ENCODE data around the gene SLAMF9. TPM values are rescaled to one million over a fixed set of nuclear protein-coding genes. Genes with fewer than 3 reads are reported as not detected.
A peak's percentile ranks its signal among the peaks of the same experiment; 100 is the strongest.

Gene SLAMF9
- total RNA-seq, 2 donors from 2014 or later: not detected

DNA sequence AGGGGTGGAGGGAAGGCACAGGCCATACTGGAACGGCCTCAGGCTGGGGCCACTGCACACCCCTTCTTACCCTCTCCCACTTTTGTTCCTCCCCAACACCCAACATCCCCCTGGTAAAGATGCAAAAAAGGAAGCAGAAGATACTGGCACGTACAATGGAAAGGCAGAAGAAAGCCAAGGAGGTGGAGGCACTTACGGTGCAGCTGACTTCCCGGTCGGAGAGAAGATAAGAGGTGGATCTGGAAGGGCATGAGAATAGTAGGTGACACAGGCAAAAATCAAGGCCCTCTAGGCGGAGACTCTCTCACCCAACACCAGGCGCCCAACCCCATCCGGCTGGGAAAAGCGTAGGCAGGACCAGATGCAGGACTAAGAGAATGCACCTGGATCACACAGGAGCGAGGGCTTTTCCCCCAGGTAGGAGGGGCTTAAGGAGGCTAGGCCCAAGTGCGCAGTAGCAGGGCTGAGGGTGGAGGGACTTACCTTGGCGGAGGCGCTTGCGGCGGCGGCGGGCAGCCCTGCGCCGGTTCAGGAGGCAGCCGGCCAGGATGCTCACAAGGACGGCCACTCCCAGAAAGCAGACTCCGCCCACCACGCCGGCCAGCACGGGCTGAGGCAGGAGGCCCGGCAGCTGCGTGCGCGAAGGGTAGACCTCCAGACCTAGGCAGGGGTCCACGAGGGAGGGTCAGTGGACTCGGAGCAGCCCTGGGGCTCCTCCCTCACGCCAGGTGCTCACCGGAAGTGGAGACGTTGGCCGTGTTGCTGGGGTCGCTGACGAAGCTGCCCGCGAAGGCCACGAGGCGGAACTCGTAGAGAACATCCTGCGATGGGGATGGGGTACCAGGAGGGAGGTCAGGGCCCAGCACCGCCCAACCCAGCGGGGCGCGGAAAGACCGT lies 24.6 kb downstream of the SLAMF9 start:
- WGBS: 82% methylated on average over 48 of the region's 48 CpGs
- intact Hi-C loops (cut with DNase I): loop anchor here (10.0 kb wide), 1 partner anchor 75 kb away; no protein-coding TSS in a partner anchor
- Histone ChIP-seq H3K27me3 (replicated peaks; ENCODE audit: insufficient read depth) (no peaks in the 10 kb centered on the region), H3K9me3 (no peaks in the 10 kb centered on the region), H3K4me1 (replicated peaks) (peaks cover 5% of the 10 kb centered on the region), H3K4me3 (no peak overlapping the region), H3K36me3 (no peaks in the 10 kb centered on the region), H3K27ac (peak overlapping the region in 1 of 2 donors; percentile 11)
- TF ChIP-seq CTCF (IDR thresholded peaks at IDR 0.05): no peak
- no peak for TF ChIP-seq POLR2AphosphoS5 (IDR thresholded peaks at IDR 0.05)
- no peak for TF ChIP-seq POLR2A (IDR thresholded peaks at IDR 0.05)
- peak; percentile 58 for DNase-seq (ENCODE audit: low spot score)

DNA sequence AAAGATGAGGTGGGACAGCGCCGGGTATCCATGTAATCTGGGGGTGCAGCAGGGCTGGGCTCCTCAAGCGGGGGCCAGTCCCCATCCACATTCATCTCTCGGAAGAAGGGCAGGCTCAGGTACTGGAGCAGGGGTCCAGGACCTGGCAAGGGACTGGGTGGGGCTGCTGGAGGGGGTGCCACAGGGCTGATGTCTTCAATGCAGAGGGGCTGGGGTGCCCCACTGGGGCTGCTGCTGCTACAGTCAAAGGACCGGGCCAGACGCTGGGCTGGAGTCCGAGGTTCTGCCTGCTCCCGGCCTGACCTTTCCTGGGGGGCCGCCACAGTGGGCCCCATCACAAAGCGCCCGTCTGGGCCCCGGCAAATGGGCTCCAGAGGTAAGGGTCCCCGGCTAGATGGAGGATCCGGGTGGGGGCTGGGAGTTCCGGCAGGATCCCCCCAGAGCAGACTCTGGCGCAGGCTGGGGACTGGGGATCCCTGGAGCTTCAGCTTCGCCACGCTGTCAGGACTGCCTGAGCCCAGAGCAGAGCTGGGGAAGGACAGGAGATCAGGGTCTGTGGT lies 25.5 kb downstream of the SLAMF9 start:
- Histone ChIP-seq H3K27ac (no peak overlapping the region), H3K4me1 (replicated peaks) (peaks cover 8% of the 10 kb centered on the region), H3K27me3 (replicated peaks; ENCODE audit: insufficient read depth) (no peaks in the 10 kb centered on the region), H3K4me3 (no peak overlapping the region), H3K9me3 (no peaks in the 10 kb centered on the region), H3K36me3 (no peaks in the 10 kb centered on the region)
- WGBS: 91% methylated on average over 18 of the region's 18 CpGs
- TF ChIP-seq POLR2AphosphoS5 (IDR thresholded peaks at IDR 0.05): no peak
- no peak for TF ChIP-seq CTCF (IDR thresholded peaks at IDR 0.05)
- no peak for TF ChIP-seq POLR2A (IDR thresholded peaks at IDR 0.05)
- DNase-seq (ENCODE audit: low spot score): no peak
- intact Hi-C loops (cut with DNase I): loop anchor here (10.0 kb wide), 1 partner anchor 74 kb away; no protein-coding TSS in a partner anchor

- 72% methylated on average over 13 of the region's 13 CpGs for WGBS
- Histone ChIP-seq H3K4me3 (no peak overlapping the region), H3K4me1 (replicated peaks) (peaks cover 14% of the 10 kb centered on the region), H3K36me3 (no peaks in the 10 kb centered on the region), H3K9me3 (no peaks in the 10 kb centered on the region), H3K27me3 (replicated peaks; ENCODE audit: insufficient read depth) (no peaks in the 10 kb centered on the region), H3K27ac (no peak overlapping the region)
- intact Hi-C loops (cut with DNase I): loop anchor here (10.0 kb wide), 1 partner anchor 73 kb away; no protein-coding TSS in a partner anchor
- DNase-seq (ENCODE audit: low spot score): no peak
- TF ChIP-seq POLR2A (IDR thresholded peaks at IDR 0.05): no peak
These were observed 26.1 kb downstream of the SLAMF9 start for GRCh38 chr1:159927849-159928431.

DNA sequence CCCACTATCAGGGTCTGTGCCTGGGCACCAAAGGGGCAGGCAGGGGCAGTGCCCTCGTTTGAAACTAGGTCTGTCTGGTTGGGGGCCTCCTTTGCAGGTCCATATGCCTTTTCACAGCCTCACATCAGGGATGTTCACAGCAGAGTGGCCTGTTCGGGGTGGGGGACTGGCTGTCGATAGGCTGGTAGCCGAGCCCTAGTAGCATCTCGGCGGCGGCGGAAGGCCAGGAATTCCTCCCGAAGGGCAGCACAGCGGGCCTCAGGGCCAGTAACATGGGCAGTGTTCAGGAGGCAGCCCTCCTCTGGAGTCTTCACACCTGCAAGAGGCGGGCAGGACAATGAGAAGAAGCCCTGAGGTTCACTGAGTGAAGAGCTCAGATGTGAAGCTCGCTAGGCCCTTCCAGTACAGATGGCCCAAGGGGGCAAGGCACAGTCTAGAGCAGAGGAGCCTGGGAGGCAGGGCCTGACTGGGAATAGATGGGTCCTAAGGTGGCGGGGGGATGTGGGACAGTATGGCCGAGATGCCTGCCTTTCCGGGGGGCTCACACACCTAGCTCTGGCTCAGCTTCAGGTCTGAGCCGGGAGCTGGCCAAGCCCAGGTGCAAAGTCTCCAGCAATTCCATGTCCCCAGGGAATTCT lies 26.7 kb downstream of the SLAMF9 start:
- H3K4me3 ChIP-seq: no peak overlapping the region
- DNase-seq (ENCODE audit: low spot score): no peak
- H3K27ac ChIP-seq: no peak overlapping the region
- TF ChIP-seq POLR2AphosphoS5 (IDR thresholded peaks at IDR 0.05) (no peak), POLR2A (IDR thresholded peaks at IDR 0.05) (no peak), CTCF (IDR thresholded peaks at IDR 0.05) (no peak)
- no peaks in the 10 kb centered on the region for H3K27me3 ChIP-seq (replicated peaks; ENCODE audit: insufficient read depth)
- intact Hi-C loops (cut with DNase I): loop anchor here (10.0 kb wide), 1 partner anchor 73 kb away; no protein-coding TSS in a partner anchor
- WGBS: 83% methylated on average over 16 of the region's 16 CpGs
- no peaks in the 10 kb centered on the region for H3K9me3 ChIP-seq
- no peaks in the 10 kb centered on the region for H3K36me3 ChIP-seq
- H3K4me1 ChIP-seq (replicated peaks): peaks cover 17% of the 10 kb centered on the region

- TF ChIP-seq POLR2A (IDR thresholded peaks at IDR 0.05) (no peak), POLR2AphosphoS5 (IDR thresholded peaks at IDR 0.05) (peak; percentile 1), CTCF (IDR thresholded peaks at IDR 0.05) (no peak)
- DNase-seq (ENCODE audit: low spot score): peak; percentile 48
- intact Hi-C loops (cut with DNase I): loop anchor here (10.0 kb wide), 1 partner anchor 71 kb away; no protein-coding TSS in a partner anchor
- peak overlapping the region; percentile 53 to 66 for H3K4me3 ChIP-seq
- H3K27me3 ChIP-seq (replicated peaks; ENCODE audit: insufficient read depth): no peaks in the 10 kb centered on the region
- peaks cover 17% of the 10 kb centered on the region for H3K4me1 ChIP-seq (replicated peaks)
- 2% methylated on average over 7 of the region's 7 CpGs for WGBS
- H3K9me3 ChIP-seq: no peaks in the 10 kb centered on the region
- H3K27ac ChIP-seq: peak overlapping the region; percentile 72 to 84
- H3K36me3 ChIP-seq: no peaks in the 10 kb centered on the region
These were observed 28.3 kb downstream of the SLAMF9 start for GRCh38 chr1:159925719-159926078.
